GM06990 (cell line): ENCODE results near the gene PCDHGB4.
"Not testable (repeated sequence)": the region's sequence is repeated elsewhere in the genome, so short reads cannot be mapped to it uniquely, and the experiment has no call there.

Source experiments
- DNase-seq: peaks from one replicate; pipeline ENCODE4 v3.0.0-alpha.2; 2011; ENCODE audit not compliant: insufficient read length; ENCODE audit errors: extremely low read depth
- H3K27me3 ChIP-seq: replicated peaks from 2 replicates; pipeline ENCODE4 v1.6.0; 2011; ENCODE audit warnings: low read length; ENCODE audit not compliant: control insufficient read depth, insufficient read depth
- H3K36me3 ChIP-seq: 2 replicates; pipeline ENCODE4 v1.5.1; 2011; ENCODE audit warnings: low read length; ENCODE audit not compliant: control insufficient read depth, insufficient read depth
- H3K4me3 ChIP-seq: replicated peaks from 2 replicates; pipeline ENCODE4 v1.5.1; 2011; ENCODE audit warnings: low read depth, mild to moderate bottlenecking, control low read depth, low read length
- CTCF ChIP-seq: IDR thresholded peaks from 2 replicates; pipeline ENCODE4 v1.5.1; 2011; ENCODE audit warnings: low read length, control low read depth, mild to moderate bottlenecking, inconsistent platforms; ENCODE audit not compliant: insufficient read depth, poor library complexity, severe bottlenecking

The PCDHGB4 gene

GRCh38 chr5:141427783-141428426, 40.4 kb downstream of the PCDHGB4 start:
- TF ChIP-seq CTCF: no peak
- H3K36me3 ChIP-seq: peaks cover 1% of the 10 kb centered on the region
- no peak for DNase-seq
- no peak overlapping the region for H3K4me3 ChIP-seq
- no peaks in the 10 kb centered on the region for H3K27me3 ChIP-seq

GRCh38 chr5:141430332-141431113, 43.0 kb downstream of the PCDHGB4 start, which contains the start of gene PCDHGA12:
PCDHGA12 (plus strand) TSS chr5:141430507; CDS start chr5:141430760, 253 bp downstream.
- DNase-seq: peak; percentile 59
- peak within 1 kb of the TSS; percentile 70 for H3K4me3 ChIP-seq

GRCh38 chr5:141431286-141431685, 43.8 kb downstream of the PCDHGB4 start:
- TF ChIP-seq CTCF: no peak
- peak overlapping the region; percentile 70 for H3K4me3 ChIP-seq

More at GRCh38 chr5:141430332-141431113, 43.0 kb downstream of the PCDHGB4 start, which contains the start of gene PCDHGA12:
- peak; percentile 53 for TF ChIP-seq CTCF
- Histone ChIP-seq H3K36me3 (peaks cover 1% of the 10 kb centered on the region), H3K27me3 (no peaks in the 10 kb centered on the region)

GRCh38 chr5:141432308-141432707, 44.8 kb downstream of the PCDHGB4 start:
- H3K4me3 ChIP-seq: peak overlapping the region; percentile 27
- H3K27me3 ChIP-seq, DNase-seq, H3K36me3 ChIP-seq: not testable (repeated sequence)

More at GRCh38 chr5:141431286-141431685, 43.8 kb downstream of the PCDHGB4 start:
- no peaks in the 10 kb centered on the region for H3K27me3 ChIP-seq
- peak; percentile 80 for DNase-seq
- H3K36me3 ChIP-seq: peaks cover 1% of the 10 kb centered on the region

GRCh38 chr5:141432726-141433125, 45.2 kb downstream of the PCDHGB4 start:
- not testable (repeated sequence) for H3K36me3 ChIP-seq, H3K27me3 ChIP-seq, H3K4me3 ChIP-seq
- DNase-seq: peak; percentile 24

GRCh38 chr5:141434006-141434405, 46.5 kb downstream of the PCDHGB4 start:
- H3K27me3 ChIP-seq: no peaks in the 10 kb centered on the region
- DNase-seq: no peak
- no peak for TF ChIP-seq CTCF
- H3K36me3 ChIP-seq: no peaks in the 10 kb centered on the region
- no peak overlapping the region for H3K4me3 ChIP-seq
